Endodermal cell (in vitro differentiated cells): ENCODE results near the gene ZNF365. TPM values are rescaled to one million over a fixed set of nuclear protein-coding genes. Genes with fewer than 3 reads are reported as not detected.

ENCODE experiments used
- DNase-seq: peaks from one replicate; pipeline ENCODE4 v3.0.0-alpha.2; 2017
- H3K27ac ChIP-seq: 2 replicates; pipeline ENCODE4 v1.5.1; 2013; ENCODE audit warnings: mild to moderate bottlenecking, low read depth, low read length, moderate library complexity
- H3K27me3 ChIP-seq: 2 replicates; pipeline ENCODE4 v1.6.1; 2013; ENCODE audit warnings: mild to moderate bottlenecking, low read length, moderate library complexity; ENCODE audit not compliant: insufficient read depth, control insufficient read depth, poor library complexity, severe bottlenecking
- H3K36me3 ChIP-seq: 2 replicates; pipeline ENCODE4 v1.7.0; 2013; ENCODE audit warnings: mild to moderate bottlenecking, low read length, moderate library complexity; ENCODE audit not compliant: control insufficient read depth, insufficient read depth
- H3K4me1 ChIP-seq: one replicate; pipeline ENCODE4 v1.7.0; 2013; ENCODE audit warnings: low read length; ENCODE audit not compliant: control insufficient read depth, insufficient read depth
- H3K4me3 ChIP-seq: 2 replicates; pipeline ENCODE4 v1.5.1; 2013; ENCODE audit warnings: mild to moderate bottlenecking, low read length, moderate library complexity
- H3K9ac ChIP-seq: 2 replicates; pipeline ENCODE4 v1.6.1; 2013; ENCODE audit warnings: mild to moderate bottlenecking, low read length, moderate library complexity; ENCODE audit not compliant: poor library complexity, severe bottlenecking; ENCODE audit errors: extremely low read depth
- H3K9me3 ChIP-seq: 2 replicates; pipeline ENCODE4 v1.6.1; 2013; ENCODE audit warnings: mild to moderate bottlenecking, low read length, moderate library complexity; ENCODE audit not compliant: control insufficient read depth
- H3K27ac Mint-ChIP-seq: 2 replicates; pipeline ENCODE4 v1.8.0; 2020; ENCODE audit warnings: mixed read lengths
- H3K27me3 Mint-ChIP-seq: 2 replicates; pipeline ENCODE4 v1.8.0; 2021; ENCODE audit warnings: mild to moderate bottlenecking, mixed read lengths; ENCODE audit not compliant: insufficient read depth
- H3K36me3 Mint-ChIP-seq: 2 replicates; pipeline ENCODE4 v1.8.0; 2020; ENCODE audit warnings: low read depth, mixed read lengths
- H3K4me1 Mint-ChIP-seq: 2 replicates; pipeline ENCODE4 v1.8.0; 2020; ENCODE audit warnings: mixed read lengths
- H3K4me3 Mint-ChIP-seq: 2 replicates; pipeline ENCODE4 v1.8.0; 2020; ENCODE audit warnings: mild to moderate bottlenecking, moderate library complexity, mixed read lengths
- H3K9me3 Mint-ChIP-seq: 2 replicates; pipeline ENCODE4 v1.8.0; 2020; ENCODE audit warnings: mild to moderate bottlenecking, mixed read lengths
- WGBS, 2 experiments: methylation state at CpG; one replicate each; pipeline versions ENCODE4 v1.1.5 to v1.1.7; 2013; ENCODE audit warnings: missing lambda C conversion rate in 2 of 2, mixed read lengths in 1 of 2; ENCODE audit not compliant: insufficient coverage in 1 of 2, insufficient read length in 1 of 2; 5-methylcytosine and 5-hydroxymethylcytosine counted together
- total RNA-seq, 2 donors: library from RNA; stranded (reverse); fragmentation: NEBNext Ultra II Directional in 1 of 2; extraction: Animal tissue kit (Norgen Biotek cat#: 25700) in 1 of 2; gene quantifications; 2 replicates in 1 of 2; 3 replicates in 1 of 2; pipeline ENCODE4 v1.2.1, GENCODE V29; 2021
- TF ChIP-seq, protein P1 (sequence below): fragments of 200-600 bp; sonication (generic); conservative IDR thresholded peaks from 2 replicates; pipeline ENCODE4 v1.5.0; 2021; ENCODE audit warnings: antibody characterized with exemption, mild to moderate bottlenecking

The ZNF365 gene
- total RNA-seq, 2 donors from 2014 or later: 0.31 TPM; not detected in 1

DNA sequence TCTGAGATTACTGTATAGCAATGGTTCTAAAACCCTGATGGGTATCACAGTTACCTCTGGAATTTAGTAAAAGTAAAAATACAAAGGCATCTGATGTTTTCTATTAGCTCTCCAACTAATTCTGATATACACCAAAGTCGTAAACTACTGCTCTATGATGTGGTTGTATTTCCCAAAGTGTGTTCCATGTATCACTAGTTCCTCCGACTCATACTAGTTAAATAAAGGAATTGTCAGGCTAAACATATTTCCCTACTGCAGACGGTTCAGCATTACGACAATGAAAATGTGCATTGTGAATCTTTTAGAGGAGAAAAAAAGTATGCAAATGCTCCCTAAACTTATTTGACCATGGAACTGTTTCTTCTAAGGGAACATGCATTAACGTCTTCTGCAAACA, 38.9 kb downstream of the ZNF365 start:
- H3K4me3 ChIP-seq: no peak overlapping the region
- TF ChIP-seq, protein P1, sequence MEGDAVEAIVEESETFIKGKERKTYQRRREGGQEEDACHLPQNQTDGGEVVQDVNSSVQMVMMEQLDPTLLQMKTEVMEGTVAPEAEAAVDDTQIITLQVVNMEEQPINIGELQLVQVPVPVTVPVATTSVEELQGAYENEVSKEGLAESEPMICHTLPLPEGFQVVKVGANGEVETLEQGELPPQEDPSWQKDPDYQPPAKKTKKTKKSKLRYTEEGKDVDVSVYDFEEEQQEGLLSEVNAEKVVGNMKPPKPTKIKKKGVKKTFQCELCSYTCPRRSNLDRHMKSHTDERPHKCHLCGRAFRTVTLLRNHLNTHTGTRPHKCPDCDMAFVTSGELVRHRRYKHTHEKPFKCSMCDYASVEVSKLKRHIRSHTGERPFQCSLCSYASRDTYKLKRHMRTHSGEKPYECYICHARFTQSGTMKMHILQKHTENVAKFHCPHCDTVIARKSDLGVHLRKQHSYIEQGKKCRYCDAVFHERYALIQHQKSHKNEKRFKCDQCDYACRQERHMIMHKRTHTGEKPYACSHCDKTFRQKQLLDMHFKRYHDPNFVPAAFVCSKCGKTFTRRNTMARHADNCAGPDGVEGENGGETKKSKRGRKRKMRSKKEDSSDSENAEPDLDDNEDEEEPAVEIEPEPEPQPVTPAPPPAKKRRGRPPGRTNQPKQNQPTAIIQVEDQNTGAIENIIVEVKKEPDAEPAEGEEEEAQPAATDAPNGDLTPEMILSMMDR: no peak
- H3K4me1 Mint-ChIP-seq: no peaks in the 10 kb centered on the region
- WGBS, 2 experiments: 94% methylated on average over 5 of the region's 5 CpGs
- H3K4me1 ChIP-seq: no peaks in the 10 kb centered on the region
- no peak overlapping the region for H3K27ac Mint-ChIP-seq
- H3K36me3 Mint-ChIP-seq: no peaks in the 10 kb centered on the region
- DNase-seq: no peak
- H3K9me3 Mint-ChIP-seq: peaks cover 7% of the 10 kb centered on the region
- peaks cover 2% of the 10 kb centered on the region for H3K9me3 ChIP-seq
- no peak overlapping the region for H3K9ac ChIP-seq
- peaks cover 8% of the 10 kb centered on the region for H3K27me3 Mint-ChIP-seq
- H3K27ac ChIP-seq: no peak overlapping the region
- H3K36me3 ChIP-seq: no peaks in the 10 kb centered on the region
- no peak overlapping the region for H3K4me3 Mint-ChIP-seq
- H3K27me3 ChIP-seq: no peaks in the 10 kb centered on the region

DNA sequence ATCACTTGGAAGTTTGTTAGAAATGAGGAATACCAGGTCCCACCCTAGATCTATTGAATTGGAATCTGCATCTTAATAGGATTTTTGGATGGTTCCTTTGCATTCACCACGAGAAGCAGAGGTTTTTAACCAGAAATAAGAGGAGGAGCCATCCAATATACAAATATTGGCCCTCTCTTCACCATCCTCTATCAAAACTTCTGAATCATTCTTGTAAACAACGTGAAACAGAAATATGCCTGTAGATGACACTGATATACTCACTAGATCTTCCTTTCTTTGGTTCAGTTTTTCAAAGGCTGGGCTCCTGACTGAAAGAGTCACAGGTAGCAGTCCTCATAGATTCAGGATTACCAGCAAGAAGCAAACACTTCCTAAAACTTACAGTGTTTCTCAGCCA, 39.5 kb downstream of the ZNF365 start:
- no peaks in the 10 kb centered on the region for H3K4me1 Mint-ChIP-seq
- Histone ChIP-seq H3K9me3 (no peaks in the 10 kb centered on the region), H3K27ac (no peak overlapping the region), H3K9ac (no peak overlapping the region), H3K36me3 (no peaks in the 10 kb centered on the region), H3K4me3 (no peak overlapping the region), H3K27me3 (no peaks in the 10 kb centered on the region), H3K4me1 (no peaks in the 10 kb centered on the region)
- no peak for DNase-seq
- no peaks in the 10 kb centered on the region for H3K36me3 Mint-ChIP-seq
- TF ChIP-seq, protein P1: no peak
- peaks cover 7% of the 10 kb centered on the region for H3K9me3 Mint-ChIP-seq
- WGBS, 2 experiments: 76% methylated on average over 2 of the region's 2 CpGs
- H3K27ac Mint-ChIP-seq: no peak overlapping the region
- H3K27me3 Mint-ChIP-seq: peaks cover 8% of the 10 kb centered on the region
- H3K4me3 Mint-ChIP-seq: no peak overlapping the region

DNA sequence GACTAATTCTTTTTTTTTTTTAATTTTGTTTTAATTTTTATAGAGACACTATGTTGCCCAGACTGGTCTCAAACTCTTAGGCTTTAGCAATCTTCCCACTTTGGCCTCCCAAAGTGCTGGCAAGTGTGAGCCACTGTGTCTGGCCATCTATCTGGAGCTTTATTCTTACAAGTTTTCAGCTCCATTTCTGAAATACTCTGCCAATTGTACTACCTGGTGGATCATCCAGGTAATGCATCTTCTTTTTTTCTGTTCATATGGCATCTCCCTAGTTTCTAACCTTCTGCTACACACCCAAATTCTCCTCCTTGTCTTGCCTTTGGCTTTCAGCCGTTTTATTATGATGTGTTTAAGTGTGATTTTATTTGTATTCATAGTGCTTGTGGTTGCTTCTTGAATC, 40.2 kb downstream of the ZNF365 start:
- no CpG with 5 or more reads among the region's 1 CpG for WGBS, 2 experiments
- no peaks in the 10 kb centered on the region for H3K27me3 ChIP-seq
- H3K27ac Mint-ChIP-seq: no peak overlapping the region
- H3K4me1 Mint-ChIP-seq: no peaks in the 10 kb centered on the region
- H3K27me3 Mint-ChIP-seq: peaks cover 8% of the 10 kb centered on the region
- no peak overlapping the region for H3K4me3 ChIP-seq
- H3K27ac ChIP-seq: no peak overlapping the region
- no peaks in the 10 kb centered on the region for H3K4me1 ChIP-seq
- peaks cover 7% of the 10 kb centered on the region for H3K9me3 Mint-ChIP-seq
- no peaks in the 10 kb centered on the region for H3K36me3 ChIP-seq
- DNase-seq: no peak
- no peak overlapping the region for H3K4me3 Mint-ChIP-seq
- no peak overlapping the region for H3K9ac ChIP-seq
- H3K36me3 Mint-ChIP-seq: no peaks in the 10 kb centered on the region
- TF ChIP-seq, protein P1: peak; percentile 60
- H3K9me3 ChIP-seq: no peaks in the 10 kb centered on the region
